ENCODE results near the gene TTYH1.
A peak's percentile ranks its signal among the peaks of the same experiment; 100 is the strongest.
"Not testable (repeated sequence)": the region's sequence is repeated elsewhere in the genome, so short reads cannot be mapped to it uniquely, and the experiment has no call there.

The TTYH1 gene

DNA sequence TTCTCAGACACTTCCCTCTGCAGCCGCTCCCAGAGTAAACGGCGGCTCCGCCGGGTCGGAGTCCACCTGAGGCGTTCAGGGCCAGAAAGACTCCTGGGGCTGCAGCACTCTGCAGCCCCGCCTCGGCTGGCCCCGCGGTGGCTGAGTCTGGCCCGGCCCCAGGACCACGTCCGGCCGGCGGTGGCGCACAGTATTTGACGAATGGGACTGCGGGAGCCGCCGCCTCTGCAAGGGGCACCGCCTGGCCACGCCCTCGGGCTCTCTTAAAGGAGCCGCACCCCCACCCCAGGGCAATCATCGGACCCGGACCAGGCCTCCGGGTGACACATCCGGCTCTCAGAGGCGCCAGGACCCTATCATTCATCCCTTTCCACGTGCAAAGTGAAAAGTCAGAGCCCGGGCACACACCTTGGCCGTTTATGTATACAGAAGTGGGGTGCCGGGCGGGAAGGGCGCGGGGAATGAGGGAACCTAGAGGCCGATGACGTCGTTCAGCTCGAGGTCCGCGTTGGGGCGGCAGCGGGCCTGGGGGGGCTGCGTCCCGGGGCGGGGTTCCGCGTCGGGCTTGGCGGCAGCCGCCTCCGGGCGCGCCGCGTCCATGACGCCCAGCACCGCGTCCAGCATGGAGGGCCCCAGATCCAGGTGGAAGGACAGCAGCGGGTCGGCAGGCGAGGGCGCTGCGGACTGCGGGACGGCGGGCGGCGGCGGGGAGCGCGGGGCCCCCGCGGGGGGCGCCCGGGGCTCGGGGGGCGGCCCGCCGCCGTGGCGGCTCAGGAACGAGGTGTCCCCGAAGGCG lies 49.6 kb downstream of the TTYH1 start:
- H3K27me3 ChIP-seq (ENCODE audit: control insufficient read depth in 2 of 2, insufficient read depth in 2 of 2, low read length in 2 of 2): peaks cover 0 to 5% of the 10 kb centered on the region in 2 donors
- H3K36me3 ChIP-seq (ENCODE audit: control insufficient read depth in 2 of 2, insufficient read depth in 2 of 2, low read length in 2 of 2): peaks cover 12 to 14% of the 10 kb centered on the region in 2 donors
- H3K9me3 ChIP-seq (ENCODE audit: control insufficient read depth in 2 of 2, low read length in 2 of 2): no peaks in the 10 kb centered on the region
- H3K27ac ChIP-seq (ENCODE audit: low read depth in 2 of 2, low read length in 2 of 2): peak overlapping the region; percentile 99
- H3K4me1 ChIP-seq (ENCODE audit: control insufficient read depth in 2 of 2, insufficient read depth in 2 of 2, low read length in 2 of 2): peaks cover 37 to 63% of the 10 kb centered on the region in 2 donors
- H3K9ac ChIP-seq (ENCODE audit: low read depth in 1 of 2, low read length in 2 of 2): peak overlapping the region; percentile 56 to 69
- peak overlapping the region; percentile 70 to 76 for H3K4me3 ChIP-seq (ENCODE audit: low read length in 2 of 2)

DNA sequence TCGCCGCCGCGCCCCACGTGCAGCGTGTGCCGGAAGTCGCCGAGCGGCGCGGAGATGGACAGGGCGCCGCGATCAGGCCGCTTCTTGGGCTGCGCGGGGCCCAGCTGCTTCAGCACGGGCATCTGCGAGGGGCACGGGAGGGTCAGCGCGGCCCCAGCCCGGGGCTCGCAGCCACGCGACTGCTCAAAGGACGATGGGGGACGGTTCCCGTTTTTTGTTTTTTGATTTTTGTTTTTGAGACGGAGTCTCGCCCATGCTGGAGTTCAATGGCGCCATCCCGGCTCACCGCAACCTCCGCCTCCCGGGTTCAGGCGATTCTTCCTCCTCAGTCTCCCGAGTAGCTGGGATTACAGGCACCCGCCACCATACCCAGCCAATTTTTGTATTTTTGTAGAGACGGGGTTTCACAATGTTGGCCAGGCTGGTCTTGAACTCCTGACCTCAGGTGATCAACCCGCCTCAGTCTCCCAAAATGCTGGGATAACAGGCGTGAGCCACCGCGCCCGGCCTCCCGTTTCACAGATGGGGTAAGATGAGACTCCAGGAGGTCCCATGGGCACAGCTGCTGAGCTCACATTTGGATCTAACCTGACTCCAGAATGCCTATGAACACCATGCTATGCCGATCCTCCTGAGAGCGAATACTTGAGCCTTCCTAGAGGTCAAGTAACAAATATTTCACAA lies 50.3 kb downstream of the TTYH1 start:
- H3K27me3 ChIP-seq (ENCODE audit: control insufficient read depth in 2 of 2, insufficient read depth in 2 of 2, low read length in 2 of 2): peaks cover 0 to 5% of the 10 kb centered on the region in 2 donors
- H3K9me3 ChIP-seq (ENCODE audit: control insufficient read depth in 2 of 2, low read length in 2 of 2): no peaks in the 10 kb centered on the region
- peaks cover 8 to 9% of the 10 kb centered on the region in 2 donors for H3K36me3 ChIP-seq (ENCODE audit: control insufficient read depth in 2 of 2, insufficient read depth in 2 of 2, low read length in 2 of 2)
- H3K4me3 ChIP-seq (ENCODE audit: low read length in 2 of 2): no peak overlapping the region
- H3K9ac ChIP-seq (ENCODE audit: low read depth in 1 of 2, low read length in 2 of 2): peak overlapping the region in 1 of 2 donors; percentile 26
- peaks cover 39 to 70% of the 10 kb centered on the region in 2 donors for H3K4me1 ChIP-seq (ENCODE audit: control insufficient read depth in 2 of 2, insufficient read depth in 2 of 2, low read length in 2 of 2)
- H3K27ac ChIP-seq (ENCODE audit: low read depth in 2 of 2, low read length in 2 of 2): peak overlapping the region; percentile 99

DNA sequence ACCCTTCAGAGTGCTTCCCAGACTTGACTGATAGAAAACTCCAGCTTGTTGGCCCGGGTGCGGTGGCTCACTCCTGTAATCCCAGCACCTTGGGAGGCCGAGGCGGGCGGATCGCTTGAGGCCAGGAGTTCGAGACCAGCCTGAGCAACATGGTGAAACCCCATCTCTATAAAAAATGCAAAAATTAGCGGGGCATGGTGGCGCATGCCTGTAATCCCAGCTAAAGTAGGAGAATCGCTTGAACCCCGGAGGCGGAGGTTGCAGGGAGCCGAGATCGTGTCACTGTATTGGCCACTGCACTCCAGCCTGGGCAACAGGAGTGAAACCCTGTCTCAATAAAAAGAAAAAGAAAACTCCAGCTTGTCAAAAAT lies 50.8 kb downstream of the TTYH1 start:
- H3K27me3 ChIP-seq (ENCODE audit: control insufficient read depth in 2 of 2, insufficient read depth in 2 of 2, low read length in 2 of 2); H3K4me3 ChIP-seq (ENCODE audit: low read length in 2 of 2); H3K9me3 ChIP-seq (ENCODE audit: control insufficient read depth in 2 of 2, low read length in 2 of 2); H3K36me3 ChIP-seq (ENCODE audit: control insufficient read depth in 2 of 2, insufficient read depth in 2 of 2, low read length in 2 of 2): not testable (repeated sequence)
- peaks cover 37 to 71% of the 10 kb centered on the region in 2 donors for H3K4me1 ChIP-seq (ENCODE audit: control insufficient read depth in 2 of 2, insufficient read depth in 2 of 2, low read length in 2 of 2)
- H3K27ac ChIP-seq (ENCODE audit: low read depth in 2 of 2, low read length in 2 of 2): peak overlapping the region; percentile 99
- peak overlapping the region in 1 of 2 donors; percentile 26 for H3K9ac ChIP-seq (ENCODE audit: low read depth in 1 of 2, low read length in 2 of 2)

DNA sequence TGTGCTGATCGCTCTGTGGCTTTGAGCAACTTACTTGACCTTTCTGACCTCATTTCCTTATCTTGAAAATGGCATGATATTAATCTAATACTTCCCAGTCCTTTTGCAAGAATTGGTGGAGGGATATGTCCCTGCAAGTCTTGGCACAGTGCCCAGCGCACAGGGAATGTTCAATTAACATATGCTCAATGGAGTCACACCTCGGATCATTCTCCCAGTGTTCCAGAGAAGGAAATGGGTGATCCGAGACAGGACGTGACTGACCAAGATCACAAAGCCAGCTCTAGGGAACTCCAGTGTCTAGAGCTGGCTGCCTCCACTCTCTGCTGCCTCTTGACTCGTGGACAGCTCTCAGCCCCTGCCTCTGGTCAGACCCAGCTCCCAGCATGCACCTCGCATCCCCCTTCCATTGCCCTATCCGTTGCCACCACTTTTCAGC lies 54.3 kb downstream of the TTYH1 start:
- H3K36me3 ChIP-seq (ENCODE audit: control insufficient read depth in 2 of 2, insufficient read depth in 2 of 2, low read length in 2 of 2): peaks cover 4% of the 10 kb centered on the region in 2 donors
- H3K9me3 ChIP-seq (ENCODE audit: control insufficient read depth in 2 of 2, low read length in 2 of 2): no peaks in the 10 kb centered on the region
- H3K27ac ChIP-seq (ENCODE audit: low read depth in 2 of 2, low read length in 2 of 2): peak overlapping the region; percentile 95 to 99
- H3K9ac ChIP-seq (ENCODE audit: low read depth in 1 of 2, low read length in 2 of 2): peak overlapping the region; percentile 87 to 98
- H3K4me1 ChIP-seq (ENCODE audit: control insufficient read depth in 2 of 2, insufficient read depth in 2 of 2, low read length in 2 of 2): peaks cover 22 to 57% of the 10 kb centered on the region in 2 donors
- H3K4me3 ChIP-seq (ENCODE audit: low read length in 2 of 2): peak overlapping the region; percentile 77 to 79
- H3K27me3 ChIP-seq (ENCODE audit: control insufficient read depth in 2 of 2, insufficient read depth in 2 of 2, low read length in 2 of 2): peaks cover 0 to 5% of the 10 kb centered on the region in 2 donors

DNA sequence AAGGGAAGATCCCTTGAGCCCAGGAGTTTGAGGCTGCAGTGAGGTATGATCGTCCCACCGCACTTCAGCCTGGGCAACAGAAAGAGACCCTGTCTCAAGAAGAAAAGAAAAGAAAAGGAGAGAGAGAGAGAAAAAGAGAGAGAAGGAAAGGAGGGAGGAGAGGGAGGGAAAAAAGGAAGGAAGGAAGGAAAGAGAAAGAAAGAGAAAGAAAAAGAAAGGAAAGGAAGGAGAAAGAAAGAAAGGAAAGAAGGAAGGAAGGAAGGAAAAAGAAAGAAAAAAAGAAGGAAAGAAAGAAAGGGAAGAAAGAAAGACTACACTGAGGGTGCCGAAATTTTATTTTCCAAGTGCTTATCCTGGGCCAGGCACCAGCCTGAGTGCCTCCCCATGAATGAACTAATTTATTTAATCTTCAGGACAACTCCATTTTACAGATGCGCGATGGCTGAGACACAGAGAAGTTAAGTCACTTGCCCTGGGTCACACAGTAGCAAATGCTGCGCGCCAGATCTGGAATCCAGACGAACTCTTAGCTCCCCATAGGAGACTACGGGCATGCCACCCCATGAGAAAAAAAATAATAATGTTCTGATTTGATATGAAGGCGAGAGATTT lies 55.1 kb downstream of the TTYH1 start:
- no peaks in the 10 kb centered on the region for H3K9me3 ChIP-seq (ENCODE audit: control insufficient read depth in 2 of 2, low read length in 2 of 2)
- H3K36me3 ChIP-seq (ENCODE audit: control insufficient read depth in 2 of 2, insufficient read depth in 2 of 2, low read length in 2 of 2): peaks cover 4% of the 10 kb centered on the region in 2 donors
- peak overlapping the region; percentile 77 to 79 for H3K4me3 ChIP-seq (ENCODE audit: low read length in 2 of 2)
- H3K27me3 ChIP-seq (ENCODE audit: control insufficient read depth in 2 of 2, insufficient read depth in 2 of 2, low read length in 2 of 2): peaks cover 0 to 5% of the 10 kb centered on the region in 2 donors
- peak overlapping the region; percentile 95 to 99 for H3K27ac ChIP-seq (ENCODE audit: low read depth in 2 of 2, low read length in 2 of 2)
- peak overlapping the region; percentile 87 to 98 for H3K9ac ChIP-seq (ENCODE audit: low read depth in 1 of 2, low read length in 2 of 2)
- peaks cover 18 to 54% of the 10 kb centered on the region in 2 donors for H3K4me1 ChIP-seq (ENCODE audit: control insufficient read depth in 2 of 2, insufficient read depth in 2 of 2, low read length in 2 of 2)

DNA sequence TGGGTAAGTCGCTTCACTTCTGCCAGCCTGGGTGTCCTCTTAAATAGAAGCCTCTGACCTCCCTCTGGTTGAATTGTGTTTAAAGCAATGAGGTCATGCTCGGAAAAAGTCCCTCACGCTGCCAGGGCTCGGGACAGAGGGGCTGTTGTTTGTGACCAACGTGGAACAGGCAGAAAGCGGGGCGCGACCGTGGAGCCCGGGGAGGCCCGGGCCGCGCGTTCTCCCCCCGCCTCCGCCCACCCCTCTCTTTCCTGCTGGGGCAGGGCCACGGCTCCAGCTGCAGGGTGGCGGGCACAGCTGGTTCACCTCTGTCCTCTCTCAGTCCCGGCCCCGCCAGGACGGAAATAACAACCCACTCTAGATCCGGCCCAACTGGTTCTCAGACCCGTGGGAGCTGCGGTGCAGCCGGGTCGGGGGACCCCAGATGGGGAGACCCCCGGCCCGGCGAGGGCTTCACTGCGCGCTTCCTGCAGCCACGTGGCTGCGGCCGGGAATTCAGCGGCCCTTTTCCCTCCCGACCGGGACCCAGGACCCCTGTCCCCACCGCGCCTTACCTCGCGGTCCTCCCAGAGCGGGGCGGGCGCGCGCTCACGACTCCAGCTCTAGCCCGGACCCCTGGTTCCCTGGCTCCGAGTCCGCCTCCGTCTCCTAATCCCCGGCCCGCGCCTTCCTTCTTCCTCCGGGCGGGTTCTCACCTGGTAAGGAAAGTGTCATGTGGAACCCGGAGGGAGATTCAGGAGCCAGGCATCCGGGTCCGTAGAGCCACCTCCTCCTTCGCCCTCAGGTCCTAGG lies 55.9 kb downstream of the TTYH1 start:
- peaks cover 0 to 5% of the 10 kb centered on the region in 2 donors for H3K27me3 ChIP-seq (ENCODE audit: control insufficient read depth in 2 of 2, insufficient read depth in 2 of 2, low read length in 2 of 2)
- H3K36me3 ChIP-seq (ENCODE audit: control insufficient read depth in 2 of 2, insufficient read depth in 2 of 2, low read length in 2 of 2): peaks cover 0 to 4% of the 10 kb centered on the region in 2 donors
- peak overlapping the region; percentile 77 to 79 for H3K4me3 ChIP-seq (ENCODE audit: low read length in 2 of 2)
- H3K9me3 ChIP-seq (ENCODE audit: control insufficient read depth in 2 of 2, low read length in 2 of 2): no peaks in the 10 kb centered on the region
- peak overlapping the region; percentile 95 to 99 for H3K27ac ChIP-seq (ENCODE audit: low read depth in 2 of 2, low read length in 2 of 2)
- H3K4me1 ChIP-seq (ENCODE audit: control insufficient read depth in 2 of 2, insufficient read depth in 2 of 2, low read length in 2 of 2): peaks cover 17 to 47% of the 10 kb centered on the region in 2 donors
- H3K9ac ChIP-seq (ENCODE audit: low read depth in 1 of 2, low read length in 2 of 2): peak overlapping the region; percentile 87 to 98

DNA sequence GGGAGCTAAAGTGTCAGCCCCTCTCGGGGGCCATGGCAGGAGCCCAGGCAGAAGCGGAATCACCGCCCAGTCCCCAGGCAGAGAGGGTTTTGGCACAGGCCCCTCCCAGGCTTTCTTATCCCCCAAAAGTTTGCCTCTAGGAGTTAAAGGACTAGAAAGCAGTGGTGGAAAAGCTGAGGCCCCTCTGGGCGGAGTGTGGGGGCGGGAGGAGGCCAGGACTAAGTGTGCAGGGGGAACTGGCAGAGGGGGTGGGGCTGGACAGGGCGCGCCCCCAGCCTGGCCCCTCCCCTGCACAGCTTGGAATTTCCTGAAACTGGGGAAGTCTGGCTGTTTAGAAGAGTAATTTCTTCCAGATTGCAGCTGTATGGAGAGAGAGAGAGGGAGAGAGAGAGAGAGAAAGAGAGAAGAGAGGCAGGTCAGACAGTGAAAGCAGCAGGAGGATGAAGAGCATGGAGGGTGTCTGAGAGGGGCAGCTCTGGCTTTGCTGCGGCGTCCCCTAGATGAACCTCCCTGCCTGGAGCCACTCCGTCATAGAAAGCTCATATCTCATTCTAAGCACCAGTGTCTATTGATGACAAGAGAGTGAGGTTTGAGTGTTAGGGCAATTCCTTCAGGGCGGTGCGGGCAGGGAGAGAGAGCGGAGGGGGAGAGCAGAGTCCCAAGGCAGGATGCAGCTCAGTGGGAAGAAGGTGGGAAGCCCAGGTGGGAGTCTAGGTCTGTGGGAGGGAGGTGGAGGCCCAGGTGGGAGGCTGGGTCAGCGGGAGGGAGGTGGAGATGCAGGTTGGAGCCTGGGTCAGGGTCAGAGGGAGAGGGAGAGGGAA lies 58.0 kb downstream of the TTYH1 start, which contains the start of gene CDC42EP5:
CDC42EP5 (minus strand) TSS at position 226 of the 821 bp plus-strand sequence. CDS start 7,749 bp downstream, outside the sequence.
- no peaks in the 10 kb centered on the region for H3K9me3 ChIP-seq (ENCODE audit: control insufficient read depth in 2 of 2, low read length in 2 of 2)
- peaks cover 22 to 34% of the 10 kb centered on the region in 2 donors for H3K4me1 ChIP-seq (ENCODE audit: control insufficient read depth in 2 of 2, insufficient read depth in 2 of 2, low read length in 2 of 2)
- H3K9ac ChIP-seq (ENCODE audit: low read depth in 1 of 2, low read length in 2 of 2): peak within 1 kb of the TSS; percentile 82 to 87
- H3K36me3 ChIP-seq (ENCODE audit: control insufficient read depth in 2 of 2, insufficient read depth in 2 of 2, low read length in 2 of 2): peaks cover 0 to 4% of the 10 kb centered on the region in 2 donors
- H3K27ac ChIP-seq (ENCODE audit: low read depth in 2 of 2, low read length in 2 of 2): peak within 1 kb of the TSS; percentile 89 to 96
- H3K4me3 ChIP-seq (ENCODE audit: low read length in 2 of 2): peak within 1 kb of the TSS; percentile 72 to 83
- peaks cover 0 to 5% of the 10 kb centered on the region in 2 donors for H3K27me3 ChIP-seq (ENCODE audit: control insufficient read depth in 2 of 2, insufficient read depth in 2 of 2, low read length in 2 of 2)

DNA sequence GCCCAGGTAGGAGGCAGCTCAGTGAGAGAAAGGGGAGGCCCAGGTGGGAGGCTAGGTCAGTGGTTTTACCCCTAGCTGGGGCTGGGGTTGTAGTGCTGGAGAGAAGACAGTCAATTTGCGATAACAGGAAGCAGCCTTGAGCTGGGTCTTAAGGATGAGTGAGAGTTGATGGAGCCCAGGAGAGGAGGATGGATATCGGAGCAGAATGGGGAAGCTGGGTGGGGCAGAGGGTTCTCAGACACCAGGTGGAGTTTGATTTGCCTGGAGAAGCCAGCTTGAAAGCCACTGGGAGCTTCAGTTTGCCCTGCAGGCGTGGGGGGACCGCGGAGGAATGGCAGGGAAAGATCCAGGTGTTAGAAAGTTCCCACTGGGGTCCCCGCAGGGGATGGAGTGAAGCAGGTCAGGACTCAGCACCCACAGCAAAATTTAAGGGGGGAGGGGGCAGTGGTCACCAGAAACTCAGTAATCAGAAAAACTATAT lies 58.7 kb downstream of the TTYH1 start:
- Histone ChIP-seq H3K9ac (ENCODE audit: low read depth in 1 of 2, low read length in 2 of 2) (peak overlapping the region; percentile 76 to 87), H3K36me3 (ENCODE audit: control insufficient read depth in 2 of 2, insufficient read depth in 2 of 2, low read length in 2 of 2) (peaks cover 0 to 4% of the 10 kb centered on the region in 2 donors), H3K4me1 (ENCODE audit: control insufficient read depth in 2 of 2, insufficient read depth in 2 of 2, low read length in 2 of 2) (peaks cover 22 to 28% of the 10 kb centered on the region in 2 donors), H3K4me3 (ENCODE audit: low read length in 2 of 2) (peak overlapping the region; percentile 65 to 83), H3K27ac (ENCODE audit: low read depth in 2 of 2, low read length in 2 of 2) (peak overlapping the region; percentile 89 to 96), H3K27me3 (ENCODE audit: control insufficient read depth in 2 of 2, insufficient read depth in 2 of 2, low read length in 2 of 2) (peaks cover 0 to 5% of the 10 kb centered on the region in 2 donors), H3K9me3 (ENCODE audit: control insufficient read depth in 2 of 2, low read length in 2 of 2) (no peaks in the 10 kb centered on the region)

DNA sequence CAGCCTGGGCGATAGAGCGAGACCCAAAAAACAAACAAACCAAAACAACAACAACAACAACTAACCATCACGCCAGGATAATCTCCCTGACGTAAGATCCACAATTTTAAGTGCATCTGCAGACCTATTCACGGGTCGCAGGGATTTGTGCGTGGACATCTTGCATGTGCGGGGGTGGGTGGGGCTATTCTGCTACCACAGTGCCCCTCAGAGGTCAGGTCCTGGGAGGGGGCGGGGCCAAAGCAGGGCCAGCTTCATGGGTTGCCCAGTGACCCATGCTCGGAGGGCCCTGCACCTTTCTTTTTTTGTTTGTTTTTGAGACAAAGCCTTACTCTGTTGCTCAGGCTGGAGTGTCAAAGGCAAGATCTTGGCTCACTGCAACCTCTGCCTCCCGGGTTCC lies 60.4 kb downstream of the TTYH1 start:
- Histone ChIP-seq H3K4me1 (ENCODE audit: control insufficient read depth in 2 of 2, insufficient read depth in 2 of 2, low read length in 2 of 2) (peaks cover 11 to 15% of the 10 kb centered on the region in 2 donors), H3K36me3 (ENCODE audit: control insufficient read depth in 2 of 2, insufficient read depth in 2 of 2, low read length in 2 of 2) (no peaks in the 10 kb centered on the region), H3K4me3 (ENCODE audit: low read length in 2 of 2) (no peak overlapping the region), H3K27me3 (ENCODE audit: control insufficient read depth in 2 of 2, insufficient read depth in 2 of 2, low read length in 2 of 2) (no peaks in the 10 kb centered on the region), H3K9me3 (ENCODE audit: control insufficient read depth in 2 of 2, low read length in 2 of 2) (no peaks in the 10 kb centered on the region), H3K27ac (ENCODE audit: low read depth in 2 of 2, low read length in 2 of 2) (no peak overlapping the region), H3K9ac (ENCODE audit: low read depth in 1 of 2, low read length in 2 of 2) (no peak overlapping the region)
